DND-41 (cell line): Measurements from ENCODE around the gene SLC12A4.

Source experiments
- CTCF ChIP-seq: IDR thresholded peaks from 2 replicates; pipeline ENCODE4 v1.5.1; 2012; ENCODE audit warnings: borderline replicate concordance, low read length, moderate library complexity, mild to moderate bottlenecking; ENCODE audit not compliant: poor library complexity, severe bottlenecking; ENCODE audit errors: extremely low read depth
- EZH2 ChIP-seq: IDR thresholded peaks from 3 replicates; pipeline ENCODE4 v1.6.1; 2012; ENCODE audit warnings: borderline replicate concordance, low read depth, mild to moderate bottlenecking, moderate library complexity, low read length, inconsistent platforms; ENCODE audit not compliant: severe bottlenecking

DNA sequence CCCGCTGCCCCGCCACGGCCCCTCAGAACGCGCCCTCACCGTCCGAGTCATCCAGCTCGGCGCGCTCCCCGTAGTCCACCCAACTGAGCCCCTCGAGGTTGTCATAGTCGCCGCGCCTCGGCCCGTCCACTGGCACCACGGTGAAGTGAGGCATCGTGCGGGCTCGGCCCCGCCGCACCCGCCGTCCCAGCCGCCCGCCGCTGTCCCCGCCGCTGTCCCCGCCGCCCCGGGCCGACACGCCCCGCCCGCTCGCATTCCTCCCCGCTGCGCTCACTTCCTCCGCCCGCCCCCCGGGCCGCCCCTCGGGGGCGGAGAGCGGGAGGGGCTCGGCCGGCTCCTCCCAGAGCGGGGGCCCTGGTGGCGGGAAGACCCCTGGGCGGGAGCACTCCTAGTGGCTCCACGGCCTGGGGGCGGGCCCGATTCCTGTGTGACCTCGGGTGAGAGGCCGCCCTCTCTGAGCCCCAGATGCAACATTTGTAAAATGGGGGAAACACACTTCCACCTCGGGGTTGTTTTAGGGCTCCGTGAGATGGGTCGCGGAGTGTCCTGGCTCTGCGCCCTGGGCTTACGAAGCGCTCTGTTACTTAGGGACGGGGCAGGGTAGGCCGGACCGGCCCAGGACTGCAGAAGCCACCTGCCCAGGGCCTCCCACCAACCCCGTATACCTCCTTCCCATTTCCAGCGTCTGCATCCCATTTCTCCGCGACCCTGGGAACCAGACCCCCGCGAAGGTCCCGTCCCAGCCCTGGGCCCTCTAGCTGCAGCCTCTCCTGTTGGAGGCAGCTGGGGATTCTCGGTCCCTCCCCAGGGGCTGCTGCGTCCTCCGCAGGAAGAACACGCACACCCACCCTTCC lies at the start of gene SLC12A4:
- no peak for TF ChIP-seq CTCF
- no peak for TF ChIP-seq EZH2
